Nephron (organoid): ENCODE measurements around the gene FGR.
A peak's percentile ranks its signal among the peaks of the same experiment; 100 is the strongest.

Experiments used
- H3K27ac Mint-ChIP-seq, 3 experiments: 2 replicates each; pipeline ENCODE4 v1.8.0; 2020; ENCODE audit warnings: mixed read lengths in 3 of 3, mild to moderate bottlenecking in 2 of 3, moderate library complexity in 1 of 3
- H3K27me3 Mint-ChIP-seq: 2 replicates; pipeline ENCODE4 v1.8.0; 2021; ENCODE audit warnings: low read depth, mild to moderate bottlenecking, moderate library complexity, mixed read lengths
- H3K36me3 Mint-ChIP-seq: 2 replicates; pipeline ENCODE4 v1.8.0; 2020; ENCODE audit warnings: low read depth, mixed read lengths
- H3K4me1 Mint-ChIP-seq: 2 replicates; pipeline ENCODE4 v1.8.0; 2020; ENCODE audit warnings: mixed read lengths
- H3K4me3 Mint-ChIP-seq, 3 experiments: 2 replicates each; pipeline ENCODE4 v1.8.0; 2020; ENCODE audit warnings: mild to moderate bottlenecking in 3 of 3, mixed read lengths in 3 of 3, moderate library complexity in 2 of 3
- H3K9me3 Mint-ChIP-seq: 2 replicates; pipeline ENCODE4 v1.8.0; 2020; ENCODE audit warnings: mixed read lengths
- TF ChIP-seq, protein P1 (sequence below), 3 experiments: fragments of 200-600 bp; sonication (generic); IDR thresholded peaks; one replicate each; pipeline ENCODE4 v1.5.0; 2021; ENCODE audit warnings: antibody characterized with exemption in 3 of 3; ENCODE audit not compliant: unreplicated experiment in 3 of 3

The FGR gene

DNA sequence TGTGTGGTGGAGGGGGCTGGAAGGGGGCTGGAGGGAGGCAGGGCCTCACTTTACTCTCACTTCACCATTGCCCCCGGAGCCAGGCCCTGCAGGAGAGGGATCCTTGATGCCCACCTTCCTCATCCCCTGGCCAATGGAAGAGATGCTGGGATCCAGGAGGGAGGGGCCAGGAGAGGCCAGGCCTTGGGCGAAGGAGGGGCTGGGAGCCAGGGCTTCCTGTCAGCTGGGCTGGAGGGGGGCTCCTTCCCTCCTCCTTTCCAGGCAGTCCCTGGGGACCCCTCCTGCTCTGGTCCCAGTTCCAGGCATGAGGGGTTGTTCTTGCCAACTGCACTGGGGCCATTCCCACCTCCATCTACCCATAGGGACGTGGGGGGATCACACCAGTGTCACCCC is 36.7 kb downstream of the FGR start:
- Mint-ChIP-seq H3K4me1 (peaks cover 33% of the 10 kb centered on the region), H3K9me3 (no peaks in the 10 kb centered on the region), H3K4me3 (peak overlapping the region; percentile 76 to 86 (median 81)), H3K27me3 (no peaks in the 10 kb centered on the region), H3K36me3 (no peaks in the 10 kb centered on the region), H3K27ac (no peak overlapping the region)
- TF ChIP-seq, protein P1, sequence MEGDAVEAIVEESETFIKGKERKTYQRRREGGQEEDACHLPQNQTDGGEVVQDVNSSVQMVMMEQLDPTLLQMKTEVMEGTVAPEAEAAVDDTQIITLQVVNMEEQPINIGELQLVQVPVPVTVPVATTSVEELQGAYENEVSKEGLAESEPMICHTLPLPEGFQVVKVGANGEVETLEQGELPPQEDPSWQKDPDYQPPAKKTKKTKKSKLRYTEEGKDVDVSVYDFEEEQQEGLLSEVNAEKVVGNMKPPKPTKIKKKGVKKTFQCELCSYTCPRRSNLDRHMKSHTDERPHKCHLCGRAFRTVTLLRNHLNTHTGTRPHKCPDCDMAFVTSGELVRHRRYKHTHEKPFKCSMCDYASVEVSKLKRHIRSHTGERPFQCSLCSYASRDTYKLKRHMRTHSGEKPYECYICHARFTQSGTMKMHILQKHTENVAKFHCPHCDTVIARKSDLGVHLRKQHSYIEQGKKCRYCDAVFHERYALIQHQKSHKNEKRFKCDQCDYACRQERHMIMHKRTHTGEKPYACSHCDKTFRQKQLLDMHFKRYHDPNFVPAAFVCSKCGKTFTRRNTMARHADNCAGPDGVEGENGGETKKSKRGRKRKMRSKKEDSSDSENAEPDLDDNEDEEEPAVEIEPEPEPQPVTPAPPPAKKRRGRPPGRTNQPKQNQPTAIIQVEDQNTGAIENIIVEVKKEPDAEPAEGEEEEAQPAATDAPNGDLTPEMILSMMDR (IDR thresholded peaks at IDR 0.05; ENCODE audit: unreplicated experiment in 3 of 3) = no peak

DNA sequence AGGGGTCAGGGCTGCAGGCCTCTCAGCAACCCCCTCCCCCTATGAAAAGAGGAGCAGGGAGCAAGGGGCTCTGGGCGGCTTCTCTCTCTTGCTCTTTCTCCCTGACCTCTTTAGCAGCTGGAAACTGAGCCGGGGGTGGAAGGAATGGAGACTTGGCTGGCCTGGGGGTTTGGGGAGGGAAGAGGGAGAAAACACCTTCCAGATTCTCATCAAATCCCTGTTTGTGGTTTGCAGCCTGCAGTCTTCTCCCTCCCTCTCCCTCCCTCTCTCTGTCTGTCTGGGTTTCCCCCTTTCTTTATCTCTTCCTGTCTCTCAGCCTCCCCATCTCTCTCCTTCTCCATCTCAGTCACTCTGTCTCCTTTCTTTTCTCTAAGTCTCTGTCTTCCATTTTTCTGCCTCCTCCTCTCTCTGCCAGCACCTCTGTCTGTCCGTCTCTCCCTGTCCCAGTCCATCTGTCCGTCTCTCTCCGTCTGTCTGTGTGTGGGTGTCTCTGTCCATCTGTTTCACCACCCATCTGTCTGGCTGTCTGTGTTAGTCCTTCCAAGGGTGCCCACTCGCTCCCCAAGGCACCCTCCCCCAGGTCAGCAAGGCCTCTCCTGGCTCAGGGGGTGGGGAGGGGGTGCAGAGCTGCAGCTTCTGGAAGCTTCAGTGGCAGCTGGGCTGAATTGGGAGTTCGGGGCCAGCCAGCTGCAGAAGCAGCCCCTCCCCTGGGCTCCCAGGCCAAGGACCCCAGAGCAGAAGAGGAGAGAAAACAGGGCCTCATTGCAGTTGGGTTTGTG is 37.3 kb downstream of the FGR start:
- H3K4me1 Mint-ChIP-seq = peaks cover 33% of the 10 kb centered on the region
- H3K4me3 Mint-ChIP-seq = peak overlapping the region; percentile 73 to 86 (median 76)
- no peaks in the 10 kb centered on the region for H3K36me3 Mint-ChIP-seq
- no peaks in the 10 kb centered on the region for H3K9me3 Mint-ChIP-seq
- no peak overlapping the region for H3K27ac Mint-ChIP-seq
- TF ChIP-seq, protein P1 (IDR thresholded peaks at IDR 0.05; ENCODE audit: unreplicated experiment in 3 of 3) = no peak
- no peaks in the 10 kb centered on the region for H3K27me3 Mint-ChIP-seq

DNA sequence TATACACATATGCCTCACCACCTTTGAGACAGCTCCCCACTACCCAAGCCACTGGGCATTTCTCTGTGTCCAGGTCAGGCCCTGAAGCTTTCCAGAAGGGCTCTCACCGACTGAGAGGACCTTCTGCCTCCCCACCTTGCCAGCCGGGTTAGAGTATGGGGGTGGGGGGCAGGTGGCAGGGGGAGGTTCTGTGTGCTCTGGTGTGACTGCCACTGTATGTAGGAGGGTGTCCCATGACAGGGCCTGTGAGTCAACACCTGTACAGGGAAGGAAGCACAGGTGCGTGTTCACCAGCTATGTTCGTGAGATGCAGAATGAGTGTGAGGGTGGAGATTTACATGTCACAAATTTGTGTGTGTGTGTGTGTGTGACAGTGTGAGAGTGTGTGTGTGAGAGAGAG is 38.0 kb downstream of the FGR start:
- H3K27ac Mint-ChIP-seq = no peak overlapping the region
- TF ChIP-seq, protein P1 (IDR thresholded peaks at IDR 0.05; ENCODE audit: unreplicated experiment in 3 of 3) = no peak
- H3K27me3 Mint-ChIP-seq = no peaks in the 10 kb centered on the region
- no peak overlapping the region for H3K4me3 Mint-ChIP-seq
- H3K36me3 Mint-ChIP-seq = no peaks in the 10 kb centered on the region
- peaks cover 35% of the 10 kb centered on the region for H3K4me1 Mint-ChIP-seq
- no peaks in the 10 kb centered on the region for H3K9me3 Mint-ChIP-seq

DNA sequence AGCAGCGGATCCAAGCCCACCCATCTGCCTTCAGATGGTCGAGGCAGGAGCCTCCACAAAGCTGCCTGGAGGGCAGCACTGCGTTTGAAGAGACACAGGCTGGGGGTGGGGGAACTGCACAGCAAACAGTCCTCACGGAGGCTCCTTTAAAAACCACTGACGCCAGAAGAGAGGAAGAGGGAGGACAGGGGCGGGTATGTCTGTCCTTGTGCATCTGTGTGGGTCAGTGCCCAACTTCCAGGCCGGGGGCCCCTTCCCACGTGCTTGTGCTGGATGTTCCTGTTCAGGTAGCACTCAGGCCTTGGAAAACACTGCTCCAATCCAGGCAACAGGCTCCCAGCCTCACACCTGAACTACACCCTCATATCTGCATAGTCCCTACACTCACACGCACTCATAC is 38.7 kb downstream of the FGR start:
- H3K27ac Mint-ChIP-seq = no peak overlapping the region
- H3K36me3 Mint-ChIP-seq = no peaks in the 10 kb centered on the region
- peaks cover 37% of the 10 kb centered on the region for H3K4me1 Mint-ChIP-seq
- no peaks in the 10 kb centered on the region for H3K27me3 Mint-ChIP-seq
- H3K9me3 Mint-ChIP-seq = no peaks in the 10 kb centered on the region
- H3K4me3 Mint-ChIP-seq = no peak overlapping the region
- TF ChIP-seq, protein P1 (IDR thresholded peaks at IDR 0.05; ENCODE audit: unreplicated experiment in 3 of 3) = no peak

DNA sequence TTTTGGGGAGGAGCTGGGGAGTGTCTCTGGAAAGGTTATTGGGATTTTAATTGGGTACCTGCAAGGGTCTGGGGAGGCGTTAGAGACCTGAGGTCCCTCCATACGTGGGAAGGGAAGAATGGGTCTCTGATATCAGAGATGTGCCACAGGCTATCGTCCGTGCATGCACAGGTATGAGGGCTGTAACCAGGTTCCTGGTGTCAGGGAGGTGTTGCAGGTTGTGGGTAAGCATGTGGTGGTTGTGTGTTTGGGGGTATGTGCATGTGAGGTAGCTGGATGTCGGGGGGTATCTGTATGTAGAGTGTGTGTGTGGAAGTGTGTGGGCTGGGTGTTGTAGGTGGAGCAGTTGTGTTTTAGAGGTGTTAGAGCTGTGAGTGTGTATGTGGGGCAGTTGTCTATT is 39.4 kb downstream of the FGR start:
- no peaks in the 10 kb centered on the region for H3K9me3 Mint-ChIP-seq
- H3K4me3 Mint-ChIP-seq = no peak overlapping the region
- H3K27me3 Mint-ChIP-seq = no peaks in the 10 kb centered on the region
- H3K4me1 Mint-ChIP-seq = peaks cover 34% of the 10 kb centered on the region
- TF ChIP-seq, protein P1 (IDR thresholded peaks at IDR 0.05; ENCODE audit: unreplicated experiment in 3 of 3) = no peak
- no peaks in the 10 kb centered on the region for H3K36me3 Mint-ChIP-seq
- H3K27ac Mint-ChIP-seq = no peak overlapping the region
